Fibroblast of lung (primary cell): ENCODE data around the gene CD7. TPM values are rescaled to one million over a fixed set of nuclear protein-coding genes. Genes with fewer than 3 reads are reported as not detected.
A peak's percentile ranks its signal among the peaks of the same experiment; 100 is the strongest.

Experiments
- DNase-seq, 2 donors: peaks; one replicate each; pipeline versions ENCODE4 v3.0.0 to v3.0.0-alpha.2; 2010; ENCODE audit warnings: low read depth in 2 of 2
- H2AFZ ChIP-seq: 2 replicates; pipeline ENCODE4 v1.5.1; 2012; ENCODE audit warnings: low read length, control low read depth, inconsistent platforms
- H3K27ac ChIP-seq: 2 replicates; pipeline ENCODE4 v1.5.1; 2011; ENCODE audit warnings: low read length, control low read depth; ENCODE audit not compliant: insufficient read depth
- H3K27me3 ChIP-seq: 2 replicates; pipeline ENCODE4 v1.5.1; 2011; ENCODE audit warnings: mild to moderate bottlenecking, low read length; ENCODE audit not compliant: control insufficient read depth, insufficient read depth
- H3K36me3 ChIP-seq: 2 replicates; pipeline ENCODE4 v1.5.1; 2011; ENCODE audit warnings: low read length; ENCODE audit not compliant: control insufficient read depth, insufficient read depth
- H3K4me1 ChIP-seq: 2 replicates; pipeline ENCODE4 v1.5.1; 2011; ENCODE audit warnings: low read length; ENCODE audit not compliant: control insufficient read depth, insufficient read depth; ENCODE audit errors: extremely low read depth
- H3K4me2 ChIP-seq: 2 replicates; pipeline ENCODE4 v1.5.1; 2011; ENCODE audit warnings: low read length, control low read depth; ENCODE audit not compliant: insufficient read depth; ENCODE audit errors: extremely low read depth
- H3K4me3 ChIP-seq, 4 experiments: fragments of 200-600 bp in 1 of 4; sonication (generic) in 1 of 4; replicated peaks in 1 of 4; 2 replicates each; pipeline ENCODE4 v1.5.1; 2011 to 2016; ENCODE audit warnings: low read length in 4 of 4, low read depth in 3 of 4, mild to moderate bottlenecking in 3 of 4, control low read depth in 2 of 4, inconsistent platforms in 1 of 4, mixed read lengths in 1 of 4; ENCODE audit not compliant: insufficient read depth in 1 of 4; ENCODE audit errors: control extremely low read depth in 1 of 4
- H3K79me2 ChIP-seq: 2 replicates; pipeline ENCODE4 v1.5.1; 2012; ENCODE audit warnings: mild to moderate bottlenecking, low read length, inconsistent platforms; ENCODE audit not compliant: control insufficient read depth, insufficient read depth
- H3K9ac ChIP-seq: 2 replicates; pipeline ENCODE4 v1.5.1; 2011; ENCODE audit warnings: mild to moderate bottlenecking, low read length, control low read depth; ENCODE audit not compliant: insufficient read depth
- H3K9me3 ChIP-seq: 2 replicates; pipeline ENCODE4 v1.5.1; 2012; ENCODE audit warnings: low read depth, low read length; ENCODE audit not compliant: control insufficient read depth, insufficient read depth
- H4K20me1 ChIP-seq: 2 replicates; pipeline ENCODE4 v1.5.1; 2011; ENCODE audit warnings: low read length; ENCODE audit not compliant: control insufficient read depth, insufficient read depth; ENCODE audit errors: extremely low read depth
- EZH2 ChIP-seq: IDR thresholded peaks from 2 replicates; pipeline ENCODE4 v1.5.1; 2012; ENCODE audit warnings: low read length, control low read depth, mild to moderate bottlenecking; ENCODE audit errors: missing control alignments
- polyA plus RNA-seq, 2 donors: library from polyadenylated mRNA; depleted of rRNA in 1 of 2; stranded (reverse) in 1 of 2; unstranded in 1 of 2; fragments of >200 nt; gene quantifications; 2 replicates each; pipeline ENCODE4 v1.2.1, GENCODE V29; 2011 to 2012; ENCODE audit warnings: missing spikeins in 1 of 2
- total RNA-seq: library from RNA; depleted of rRNA; stranded (reverse); fragments of >200 nt; gene quantifications from 2 replicates; pipeline ENCODE4 v1.2.1, GENCODE V29; 2014
- TF ChIP-seq, protein P1 (sequence below), 2 donors: IDR thresholded peaks in 1 of 2; conservative IDR thresholded peaks in 1 of 2; 1 replicate in 1 of 2; 2 replicates in 1 of 2; pipeline ENCODE4 v1.5.1; 2011 to 2012; ENCODE audit warnings: low read length in 2 of 2, control low read depth in 1 of 2, inconsistent platforms in 1 of 2, low read depth in 1 of 2, mild to moderate bottlenecking in 1 of 2

CD7 gene
- total and polyA plus RNA-seq, 2 donors (not counting 1 experiment from before 2014, with no cell fraction given): 0.17 TPM; not detected in 1

- no peak overlapping the region for H3K4me2 ChIP-seq
These were observed 29.3 kb downstream of the CD7 start for GRCh38 chr17:82287868-82288801.

GRCh38 chr17:82287013-82287867, 30.2 kb downstream of the CD7 start:
- Histone ChIP-seq H2AFZ (no peak overlapping the region), H4K20me1 (no peaks in the 10 kb centered on the region), H3K9ac (peak overlapping the region; percentile 18), H3K27me3 (no peaks in the 10 kb centered on the region), H3K4me1 (peaks cover 30% of the 10 kb centered on the region), H3K27ac (peak overlapping the region; percentile 48), H3K79me2 (no peaks in the 10 kb centered on the region), H3K36me3 (no peaks in the 10 kb centered on the region), H3K4me2 (no peak overlapping the region), H3K4me3 (no peak overlapping the region), H3K9me3 (no peaks in the 10 kb centered on the region)
- TF ChIP-seq, protein P1, sequence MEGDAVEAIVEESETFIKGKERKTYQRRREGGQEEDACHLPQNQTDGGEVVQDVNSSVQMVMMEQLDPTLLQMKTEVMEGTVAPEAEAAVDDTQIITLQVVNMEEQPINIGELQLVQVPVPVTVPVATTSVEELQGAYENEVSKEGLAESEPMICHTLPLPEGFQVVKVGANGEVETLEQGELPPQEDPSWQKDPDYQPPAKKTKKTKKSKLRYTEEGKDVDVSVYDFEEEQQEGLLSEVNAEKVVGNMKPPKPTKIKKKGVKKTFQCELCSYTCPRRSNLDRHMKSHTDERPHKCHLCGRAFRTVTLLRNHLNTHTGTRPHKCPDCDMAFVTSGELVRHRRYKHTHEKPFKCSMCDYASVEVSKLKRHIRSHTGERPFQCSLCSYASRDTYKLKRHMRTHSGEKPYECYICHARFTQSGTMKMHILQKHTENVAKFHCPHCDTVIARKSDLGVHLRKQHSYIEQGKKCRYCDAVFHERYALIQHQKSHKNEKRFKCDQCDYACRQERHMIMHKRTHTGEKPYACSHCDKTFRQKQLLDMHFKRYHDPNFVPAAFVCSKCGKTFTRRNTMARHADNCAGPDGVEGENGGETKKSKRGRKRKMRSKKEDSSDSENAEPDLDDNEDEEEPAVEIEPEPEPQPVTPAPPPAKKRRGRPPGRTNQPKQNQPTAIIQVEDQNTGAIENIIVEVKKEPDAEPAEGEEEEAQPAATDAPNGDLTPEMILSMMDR (conservative IDR thresholded peaks at IDR 0.05 in 1 of 2, IDR thresholded peaks at IDR 0.05 in 1 of 2; ENCODE audit: low read depth in 1 of 2, low read length in 2 of 2): no peak
- no peak for TF ChIP-seq EZH2
- DNase-seq: no peak

More at GRCh38 chr17:82287868-82288801, 29.3 kb downstream of the CD7 start:
- peak; percentile 67 to 98 for DNase-seq
- Histone ChIP-seq H2AFZ (no peak overlapping the region), H4K20me1 (no peaks in the 10 kb centered on the region), H3K36me3 (no peaks in the 10 kb centered on the region), H3K27ac (peak overlapping the region; percentile 48), H3K9ac (peak overlapping the region; percentile 18), H3K79me2 (no peaks in the 10 kb centered on the region), H3K9me3 (no peaks in the 10 kb centered on the region), H3K4me1 (peaks cover 26% of the 10 kb centered on the region), H3K27me3 (no peaks in the 10 kb centered on the region), H3K4me3 (no peak overlapping the region)
- TF ChIP-seq, protein P1 (conservative IDR thresholded peaks at IDR 0.05 in 1 of 2, IDR thresholded peaks at IDR 0.05 in 1 of 2; ENCODE audit: low read depth in 1 of 2, low read length in 2 of 2): no peak
- TF ChIP-seq EZH2: no peak

DNA sequence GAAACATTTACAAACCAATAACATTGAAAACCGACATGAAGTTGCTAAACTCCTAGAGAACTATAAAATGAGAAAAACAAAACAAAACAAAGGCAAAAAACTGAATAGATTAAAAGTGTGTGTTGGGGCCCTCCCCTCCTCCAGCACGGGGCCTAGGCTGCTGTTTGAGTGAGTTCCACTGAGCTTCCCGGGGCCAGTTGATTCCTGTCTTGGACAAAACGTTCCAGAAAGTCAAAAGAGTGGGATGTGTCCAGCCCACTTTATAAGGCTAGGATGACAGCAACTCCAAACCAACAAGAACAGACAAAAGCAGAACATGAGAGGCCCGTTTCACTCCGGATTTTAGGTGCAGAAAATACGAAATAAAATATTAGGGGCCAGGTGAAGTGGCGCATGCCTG, 32.3 kb downstream of the CD7 start:
- peaks cover 30% of the 10 kb centered on the region for H3K4me1 ChIP-seq

More for the DNA sequence above, 32.3 kb downstream of the CD7 start:
- no peak overlapping the region for H3K4me3 ChIP-seq
- no peak overlapping the region for H3K4me2 ChIP-seq
- no peak overlapping the region for H3K9ac ChIP-seq
- no peak overlapping the region for H3K27ac ChIP-seq
- H3K9me3 ChIP-seq: no peaks in the 10 kb centered on the region
- TF ChIP-seq, protein P1 (conservative IDR thresholded peaks at IDR 0.05 in 1 of 2, IDR thresholded peaks at IDR 0.05 in 1 of 2; ENCODE audit: low read depth in 1 of 2, low read length in 2 of 2): no peak
- TF ChIP-seq EZH2: no peak
- H3K27me3 ChIP-seq: no peaks in the 10 kb centered on the region
- no peak overlapping the region for H2AFZ ChIP-seq
- DNase-seq: no peak
- H4K20me1 ChIP-seq: no peaks in the 10 kb centered on the region
- no peaks in the 10 kb centered on the region for H3K79me2 ChIP-seq
- H3K36me3 ChIP-seq: no peaks in the 10 kb centered on the region
